ENCODE measurements around the gene SNX5. TPM values are rescaled to one million over a fixed set of nuclear protein-coding genes. Genes with fewer than 3 reads are reported as not detected.

SNX5 gene
- polyA plus RNA-seq, 4 donors = 67.8 to 295 (median 79.1) TPM

- FAIRE-seq (no peak), DNase-seq (no peak)
- Histone ChIP-seq H3K36me3 (ENCODE audit: control insufficient read depth in 3 of 3, insufficient read depth in 2 of 3, low read depth in 1 of 3, low read length in 3 of 3) (no peaks in the 10 kb centered on the region), H3K27ac (ENCODE audit: low read depth in 1 of 3, low read length in 2 of 3) (no peak overlapping the region), H3K4me3 (ENCODE audit: low read depth in 1 of 3, low read length in 3 of 3) (no peak overlapping the region), H3K9me3 (ENCODE audit: control insufficient read depth in 2 of 2, insufficient read depth in 1 of 2, low read depth in 1 of 2, low read length in 1 of 2) (no peaks in the 10 kb centered on the region), H3K4me1 (ENCODE audit: control insufficient read depth in 3 of 3, insufficient read depth in 2 of 3, low read depth in 1 of 3, low read length in 2 of 3) (no peaks in the 10 kb centered on the region), H3K27me3 (ENCODE audit: control insufficient read depth in 3 of 3, insufficient read depth in 3 of 3, low read length in 3 of 3) (no peaks in the 10 kb centered on the region)
- WGBS, 3 donors = 94 to 96% (median 94%) methylated on average over 8 of the region's 8 CpGs
These were observed 49.4 kb downstream of the SNX5 start for GRCh38 chr20:17919149-17919548.

GRCh38 chr20:17917832-17918618, 50.6 kb downstream of the SNX5 start:
- DNase-seq (no peak), FAIRE-seq (no peak)
- no peaks in the 10 kb centered on the region for H3K9me3 ChIP-seq (ENCODE audit: control insufficient read depth in 2 of 2, insufficient read depth in 1 of 2, low read depth in 1 of 2, low read length in 1 of 2)
- no peak overlapping the region for H3K27ac ChIP-seq (ENCODE audit: low read depth in 1 of 3, low read length in 2 of 3)
- H3K4me3 ChIP-seq (ENCODE audit: low read depth in 1 of 3, low read length in 3 of 3) = no peak overlapping the region
- no peaks in the 10 kb centered on the region for H3K36me3 ChIP-seq (ENCODE audit: control insufficient read depth in 3 of 3, insufficient read depth in 2 of 3, low read depth in 1 of 3, low read length in 3 of 3)
- H3K4me1 ChIP-seq (ENCODE audit: control insufficient read depth in 3 of 3, insufficient read depth in 2 of 3, low read depth in 1 of 3, low read length in 2 of 3) = no peaks in the 10 kb centered on the region
- 84 to 88% (median 87%) methylated on average over 7 of the region's 7 CpGs for WGBS, 3 donors
- H3K27me3 ChIP-seq (ENCODE audit: control insufficient read depth in 3 of 3, insufficient read depth in 3 of 3, low read length in 3 of 3) = no peaks in the 10 kb centered on the region

- peak overlapping the region in 1 of 3 donors; percentile 33 for H3K27ac ChIP-seq (ENCODE audit: low read depth in 1 of 3, low read length in 2 of 3)
- DNase-seq = no peak
- no peaks in the 10 kb centered on the region for H3K27me3 ChIP-seq (ENCODE audit: control insufficient read depth in 3 of 3, insufficient read depth in 3 of 3, low read length in 3 of 3)
- H3K9me3 ChIP-seq (ENCODE audit: control insufficient read depth in 2 of 2, insufficient read depth in 1 of 2, low read depth in 1 of 2, low read length in 1 of 2) = no peaks in the 10 kb centered on the region
- H3K36me3 ChIP-seq (ENCODE audit: control insufficient read depth in 3 of 3, insufficient read depth in 2 of 3, low read depth in 1 of 3, low read length in 3 of 3) = no peaks in the 10 kb centered on the region
- WGBS, 3 donors = 62 to 84% (median 63%) methylated on average over 3 of the region's 3 CpGs
- no peaks in the 10 kb centered on the region for H3K4me1 ChIP-seq (ENCODE audit: control insufficient read depth in 3 of 3, insufficient read depth in 2 of 3, low read depth in 1 of 3, low read length in 2 of 3)
- no peak for FAIRE-seq
- H3K4me3 ChIP-seq (ENCODE audit: low read depth in 1 of 3, low read length in 3 of 3) = no peak overlapping the region
These were observed 52.1 kb downstream of the SNX5 start for GRCh38 chr20:17916433-17916891.

- DNase-seq (no peak), FAIRE-seq (no peak)
- H3K36me3 ChIP-seq (ENCODE audit: control insufficient read depth in 3 of 3, insufficient read depth in 2 of 3, low read depth in 1 of 3, low read length in 3 of 3) = no peaks in the 10 kb centered on the region
- no peaks in the 10 kb centered on the region for H3K27me3 ChIP-seq (ENCODE audit: control insufficient read depth in 3 of 3, insufficient read depth in 3 of 3, low read length in 3 of 3)
- H3K27ac ChIP-seq (ENCODE audit: low read depth in 1 of 3, low read length in 2 of 3) = no peak overlapping the region
- WGBS, 3 donors = 82 to 88% (median 86%) methylated on average over 4 of the region's 4 CpGs
- H3K9me3 ChIP-seq (ENCODE audit: control insufficient read depth in 2 of 2, insufficient read depth in 1 of 2, low read depth in 1 of 2, low read length in 1 of 2) = no peaks in the 10 kb centered on the region
- no peak overlapping the region for H3K4me3 ChIP-seq (ENCODE audit: low read depth in 1 of 3, low read length in 3 of 3)
- H3K4me1 ChIP-seq (ENCODE audit: control insufficient read depth in 3 of 3, insufficient read depth in 2 of 3, low read depth in 1 of 3, low read length in 2 of 3) = no peaks in the 10 kb centered on the region
These were observed 53.6 kb downstream of the SNX5 start for GRCh38 chr20:17914957-17915356.

- H3K27me3 ChIP-seq (ENCODE audit: control insufficient read depth in 3 of 3, insufficient read depth in 3 of 3, low read length in 3 of 3) = no peaks in the 10 kb centered on the region
- no peaks in the 10 kb centered on the region for H3K9me3 ChIP-seq (ENCODE audit: control insufficient read depth in 2 of 2, insufficient read depth in 1 of 2, low read depth in 1 of 2, low read length in 1 of 2)
- WGBS, 3 donors = 86 to 88% (median 87%) methylated on average over 2 of the region's 2 CpGs
- no peaks in the 10 kb centered on the region for H3K36me3 ChIP-seq (ENCODE audit: control insufficient read depth in 3 of 3, insufficient read depth in 2 of 3, low read depth in 1 of 3, low read length in 3 of 3)
- no peak overlapping the region for H3K4me3 ChIP-seq (ENCODE audit: low read depth in 1 of 3, low read length in 3 of 3)
- no peak for DNase-seq
- H3K27ac ChIP-seq (ENCODE audit: low read depth in 1 of 3, low read length in 2 of 3) = no peak overlapping the region
- FAIRE-seq = no peak
- no peaks in the 10 kb centered on the region for H3K4me1 ChIP-seq (ENCODE audit: control insufficient read depth in 3 of 3, insufficient read depth in 2 of 3, low read depth in 1 of 3, low read length in 2 of 3)
These were observed 55.7 kb downstream of the SNX5 start for GRCh38 chr20:17912916-17913315.

GRCh38 chr20:17911927-17912326, 56.7 kb downstream of the SNX5 start:
- DNase-seq (no peak), FAIRE-seq (no peak)
- Histone ChIP-seq H3K4me3 (ENCODE audit: low read depth in 1 of 3, low read length in 3 of 3) (no peak overlapping the region), H3K27ac (ENCODE audit: low read depth in 1 of 3, low read length in 2 of 3) (no peak overlapping the region), H3K4me1 (ENCODE audit: control insufficient read depth in 3 of 3, insufficient read depth in 2 of 3, low read depth in 1 of 3, low read length in 2 of 3) (no peaks in the 10 kb centered on the region), H3K9me3 (ENCODE audit: control insufficient read depth in 2 of 2, insufficient read depth in 1 of 2, low read depth in 1 of 2, low read length in 1 of 2) (no peaks in the 10 kb centered on the region), H3K36me3 (ENCODE audit: control insufficient read depth in 3 of 3, insufficient read depth in 2 of 3, low read depth in 1 of 3, low read length in 3 of 3) (no peaks in the 10 kb centered on the region), H3K27me3 (ENCODE audit: control insufficient read depth in 3 of 3, insufficient read depth in 3 of 3, low read length in 3 of 3) (no peaks in the 10 kb centered on the region)
- 71 to 79% (median 77%) methylated on average over 4 of the region's 4 CpGs for WGBS, 3 donors

GRCh38 chr20:17910828-17911294, 57.7 kb downstream of the SNX5 start:
- DNase-seq (no peak), FAIRE-seq (no peak)
- Histone ChIP-seq H3K9me3 (ENCODE audit: control insufficient read depth in 2 of 2, insufficient read depth in 1 of 2, low read depth in 1 of 2, low read length in 1 of 2) (no peaks in the 10 kb centered on the region), H3K27ac (ENCODE audit: low read depth in 1 of 3, low read length in 2 of 3) (peak overlapping the region in 1 of 3 donors; percentile 76), H3K4me1 (ENCODE audit: control insufficient read depth in 3 of 3, insufficient read depth in 2 of 3, low read depth in 1 of 3, low read length in 2 of 3) (no peaks in the 10 kb centered on the region), H3K27me3 (ENCODE audit: control insufficient read depth in 3 of 3, insufficient read depth in 3 of 3, low read length in 3 of 3) (no peaks in the 10 kb centered on the region), H3K36me3 (ENCODE audit: control insufficient read depth in 3 of 3, insufficient read depth in 2 of 3, low read depth in 1 of 3, low read length in 3 of 3) (no peaks in the 10 kb centered on the region), H3K4me3 (ENCODE audit: low read depth in 1 of 3, low read length in 3 of 3) (no peak overlapping the region)
- 35 to 65% (median 51%) methylated on average over 6 of the region's 6 CpGs for WGBS, 3 donors

GRCh38 chr20:17909869-17910321, 58.7 kb downstream of the SNX5 start:
- FAIRE-seq (no peak), DNase-seq (no peak)
- 67 to 79% (median 76%) methylated on average over 4 of the region's 4 CpGs for WGBS, 3 donors
- H3K36me3 ChIP-seq (ENCODE audit: control insufficient read depth in 3 of 3, insufficient read depth in 2 of 3, low read depth in 1 of 3, low read length in 3 of 3) = no peaks in the 10 kb centered on the region
- no peaks in the 10 kb centered on the region for H3K4me1 ChIP-seq (ENCODE audit: control insufficient read depth in 3 of 3, insufficient read depth in 2 of 3, low read depth in 1 of 3, low read length in 2 of 3)
- H3K9me3 ChIP-seq (ENCODE audit: control insufficient read depth in 2 of 2, insufficient read depth in 1 of 2, low read depth in 1 of 2, low read length in 1 of 2) = no peaks in the 10 kb centered on the region
- peak overlapping the region in 1 of 3 donors; percentile 76 for H3K27ac ChIP-seq (ENCODE audit: low read depth in 1 of 3, low read length in 2 of 3)
- H3K4me3 ChIP-seq (ENCODE audit: low read depth in 1 of 3, low read length in 3 of 3) = no peak overlapping the region
- H3K27me3 ChIP-seq (ENCODE audit: control insufficient read depth in 3 of 3, insufficient read depth in 3 of 3, low read length in 3 of 3) = no peaks in the 10 kb centered on the region

Measured in small intestine (tissue), 7 donors.